ENCODE data around the gene NOP9. TPM values are rescaled to one million over a fixed set of nuclear protein-coding genes. Genes with fewer than 3 reads are reported as not detected.

NOP9 gene
- polyA plus RNA-seq, 1 experiment = 12.0 TPM

- H3K9me3 ChIP-seq (ENCODE audit: control insufficient read depth, insufficient read depth, low read length) = no peaks in the 10 kb centered on the region; the same call in 1 of the 2 replicates
- DNase-seq (ENCODE audit: low read depth, low spot score) = no peak
- no peak overlapping the region for H3K27ac ChIP-seq (ENCODE audit: low read depth, low read length)
- ChIA-PET POLR2A (interaction anchor here (0.7 kb wide), 1 partner anchor 92 kb away, joined by 3 read pairs; the partner anchor contains the start of genes CBLN3 and KHNYN), CTCF (interaction anchor here (0.6 to 21.9 kb wide), 4 partner anchors 9 to 96 kb away, joined by 3 to 712 read pairs (median 38); partner anchors contain the start of genes CBLN3 and KHNYN)
- TF ChIP-seq CTCF (IDR thresholded peaks at IDR 0.05; ENCODE audit: low read depth, low read length) = no peak
- peaks cover 88% of the 10 kb centered on the region for H3K27me3 ChIP-seq (ENCODE audit: control insufficient read depth, insufficient read depth, low read length)
- no peak overlapping the region for H3K4me3 ChIP-seq (ENCODE audit: low read depth, low read length)
Measured at GRCh38 chr14:24337144-24337823, 37.6 kb downstream of the NOP9 start.

- H3K4me3 ChIP-seq (ENCODE audit: low read depth, low read length) = no peak overlapping the region
- ChIA-PET CTCF (interaction anchor here (0.6 to 21.9 kb wide), 3 partner anchors 10 to 95 kb away, joined by 3 to 712 read pairs (median 3); partner anchors contain the start of genes CBLN3 and KHNYN), POLR2A (no interaction called here)
- peaks cover 84% of the 10 kb centered on the region for H3K27me3 ChIP-seq (ENCODE audit: control insufficient read depth, insufficient read depth, low read length)
- no peak for DNase-seq (ENCODE audit: low read depth, low spot score)
- H3K9me3 ChIP-seq (ENCODE audit: control insufficient read depth, insufficient read depth, low read length) = no peaks in the 10 kb centered on the region; the same call in 1 of the 2 replicates
- no peak for TF ChIP-seq CTCF (IDR thresholded peaks at IDR 0.05; ENCODE audit: low read depth, low read length)
- H3K27ac ChIP-seq (ENCODE audit: low read depth, low read length) = no peak overlapping the region
Measured at GRCh38 chr14:24337824-24338175, 38.1 kb downstream of the NOP9 start.

GRCh38 chr14:24338843-24339242 lies 39.2 kb downstream of the NOP9 start:
- CTCF ChIA-PET = interaction anchor here (1.1 to 21.9 kb wide), 3 partner anchors 27 to 94 kb away, joined by 4 to 712 read pairs (median 12); partner anchors contain the start of genes CBLN3, CIDEB and KHNYN
- peaks cover 80% of the 10 kb centered on the region for H3K27me3 ChIP-seq (ENCODE audit: control insufficient read depth, insufficient read depth, low read length)

GRCh38 chr14:24339284-24340151 lies 39.9 kb downstream of the NOP9 start, which contains the start of gene RIPK3:
Gene RIPK3 (minus strand): TSS chr14:24339991. CDS start chr14:24339826, 165 bp downstream.
- DNase-seq (ENCODE audit: low read depth, low spot score) = no peak
- peaks cover 74% of the 10 kb centered on the region for H3K27me3 ChIP-seq (ENCODE audit: control insufficient read depth, insufficient read depth, low read length)
- no peak within 1 kb of the TSS for H3K4me3 ChIP-seq (ENCODE audit: low read depth, low read length)
- no peak for TF ChIP-seq CTCF (IDR thresholded peaks at IDR 0.05; ENCODE audit: low read depth, low read length)
- no peak within 1 kb of the TSS for H3K27ac ChIP-seq (ENCODE audit: low read depth, low read length)
- ChIA-PET CTCF (interaction anchor here (1.1 to 21.9 kb wide), 4 partner anchors 12 to 94 kb away, joined by 3 to 712 read pairs (median 8); partner anchors contain the start of genes CBLN3, CIDEB and KHNYN), POLR2A (no interaction called here)
- no peaks in the 10 kb centered on the region; the same call in 1 of the 2 replicates for H3K9me3 ChIP-seq (ENCODE audit: control insufficient read depth, insufficient read depth, low read length)

More at GRCh38 chr14:24338843-24339242, 39.2 kb downstream of the NOP9 start:
- no peak for DNase-seq (ENCODE audit: low read depth, low spot score)
- H3K9me3 ChIP-seq (ENCODE audit: control insufficient read depth, insufficient read depth, low read length) = no peaks in the 10 kb centered on the region; the same call in 1 of the 2 replicates
- POLR2A ChIA-PET = no interaction called here
- no peak for TF ChIP-seq CTCF (IDR thresholded peaks at IDR 0.05; ENCODE audit: low read depth, low read length)
- H3K4me3 ChIP-seq (ENCODE audit: low read depth, low read length) = no peak overlapping the region
- no peak overlapping the region for H3K27ac ChIP-seq (ENCODE audit: low read depth, low read length)

Measured in AG04450 (cell line).